Measurements from ENCODE around the gene TBC1D4.

DNA sequence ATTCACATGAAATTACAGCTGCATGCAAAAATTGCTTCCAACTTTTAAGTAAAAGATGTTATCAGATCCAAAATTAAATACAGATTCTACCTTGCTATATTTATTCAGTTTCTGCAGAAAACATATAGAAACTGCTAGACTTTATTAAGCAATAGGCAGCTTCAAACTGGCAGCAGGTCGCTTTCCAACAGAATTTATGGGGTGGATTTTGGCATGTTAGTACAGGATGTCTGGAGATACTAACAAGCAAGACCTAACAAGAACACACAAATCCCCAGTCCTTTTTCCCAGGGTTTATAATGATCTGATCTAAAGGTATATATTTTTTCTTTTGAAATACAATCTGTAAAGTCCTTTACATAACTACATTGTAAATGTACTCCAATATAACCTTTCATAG, 27.5 kb downstream of the TBC1D4 start:
- TF ChIP-seq, protein P1, sequence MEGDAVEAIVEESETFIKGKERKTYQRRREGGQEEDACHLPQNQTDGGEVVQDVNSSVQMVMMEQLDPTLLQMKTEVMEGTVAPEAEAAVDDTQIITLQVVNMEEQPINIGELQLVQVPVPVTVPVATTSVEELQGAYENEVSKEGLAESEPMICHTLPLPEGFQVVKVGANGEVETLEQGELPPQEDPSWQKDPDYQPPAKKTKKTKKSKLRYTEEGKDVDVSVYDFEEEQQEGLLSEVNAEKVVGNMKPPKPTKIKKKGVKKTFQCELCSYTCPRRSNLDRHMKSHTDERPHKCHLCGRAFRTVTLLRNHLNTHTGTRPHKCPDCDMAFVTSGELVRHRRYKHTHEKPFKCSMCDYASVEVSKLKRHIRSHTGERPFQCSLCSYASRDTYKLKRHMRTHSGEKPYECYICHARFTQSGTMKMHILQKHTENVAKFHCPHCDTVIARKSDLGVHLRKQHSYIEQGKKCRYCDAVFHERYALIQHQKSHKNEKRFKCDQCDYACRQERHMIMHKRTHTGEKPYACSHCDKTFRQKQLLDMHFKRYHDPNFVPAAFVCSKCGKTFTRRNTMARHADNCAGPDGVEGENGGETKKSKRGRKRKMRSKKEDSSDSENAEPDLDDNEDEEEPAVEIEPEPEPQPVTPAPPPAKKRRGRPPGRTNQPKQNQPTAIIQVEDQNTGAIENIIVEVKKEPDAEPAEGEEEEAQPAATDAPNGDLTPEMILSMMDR (IDR thresholded peaks at IDR 0.05), result no peak
- no peak for TF ChIP-seq POLR2A (IDR thresholded peaks at IDR 0.05)
